ENCODE data around the gene IL11RA.

GRCh38 chr9:34646211-34647083 lies 5.5 kb upstream of the IL11RA start, which contains the start of gene GALT:
- peak; percentile 29 to 68 (median 52) for TF ChIP-seq CTCF (IDR thresholded peaks at IDR 0.05)
- TF ChIP-seq POLR2A (IDR thresholded peaks at IDR 0.05): peak; percentile 47 to 50

All from uterus (tissue), 2 donors.